Measurements from ENCODE around the gene GJC2. TPM values are rescaled to one million over a fixed set of nuclear protein-coding genes. Genes with fewer than 3 reads are reported as not detected.

Gene GJC2
- total RNA-seq, 1 experiment from 2014 or later = 1.2 TPM

DNA sequence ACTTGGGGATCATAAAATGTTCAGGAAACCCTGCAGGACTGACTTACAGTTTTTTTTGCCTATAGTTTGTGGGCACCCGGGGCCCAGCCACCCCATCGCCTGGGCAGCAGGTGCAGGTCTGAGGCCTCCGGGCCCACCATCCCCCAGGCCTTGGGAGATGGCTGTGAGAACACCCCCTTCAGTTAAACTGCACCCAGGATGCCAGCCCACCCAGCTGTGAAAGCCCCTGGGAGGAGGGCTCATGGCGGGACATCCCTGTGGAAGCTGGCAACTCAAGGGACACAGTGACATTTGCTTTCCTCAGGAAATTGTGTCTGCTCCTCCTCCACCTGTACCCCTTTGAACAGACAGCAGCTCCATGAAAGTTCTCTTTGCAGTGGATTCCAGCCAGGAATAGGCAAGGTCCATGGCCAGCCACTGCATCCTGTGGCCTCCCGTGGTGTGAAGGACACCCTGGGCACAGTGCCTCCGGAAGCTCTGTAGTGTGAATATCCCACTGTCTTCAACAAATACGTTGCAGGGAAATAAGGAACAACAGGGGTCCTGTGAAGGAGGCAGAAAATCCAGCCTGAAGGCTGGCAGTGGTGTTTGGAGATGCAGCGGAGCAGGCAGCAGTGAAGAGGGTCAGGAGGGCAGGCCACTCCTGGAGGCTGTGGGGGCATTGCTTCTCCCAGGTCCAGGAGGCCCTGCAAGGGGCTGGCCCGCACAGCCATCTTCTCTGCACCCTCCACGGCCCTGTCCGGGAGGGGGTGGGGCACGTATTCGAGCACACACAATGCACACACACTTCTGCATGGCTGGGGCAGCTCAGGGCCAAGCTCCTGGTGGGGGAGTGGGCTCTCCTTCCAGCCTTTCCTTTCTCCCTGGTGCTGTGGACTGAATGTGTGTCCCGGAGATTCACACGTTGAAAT is 56.1 kb downstream of the GJC2 start:
- POLR2A ChIA-PET (ENCODE audit: unreplicated experiment) = no interaction called here
- no peak for ATAC-seq
- no peak for TF ChIP-seq EZH2 (IDR thresholded peaks at IDR 0.05; ENCODE audit: low read length, unreplicated experiment)
- no peak for TF ChIP-seq EZH2phosphoT487 (IDR thresholded peaks at IDR 0.05; ENCODE audit: borderline replicate concordance, low read length)
- TF ChIP-seq, protein P1, sequence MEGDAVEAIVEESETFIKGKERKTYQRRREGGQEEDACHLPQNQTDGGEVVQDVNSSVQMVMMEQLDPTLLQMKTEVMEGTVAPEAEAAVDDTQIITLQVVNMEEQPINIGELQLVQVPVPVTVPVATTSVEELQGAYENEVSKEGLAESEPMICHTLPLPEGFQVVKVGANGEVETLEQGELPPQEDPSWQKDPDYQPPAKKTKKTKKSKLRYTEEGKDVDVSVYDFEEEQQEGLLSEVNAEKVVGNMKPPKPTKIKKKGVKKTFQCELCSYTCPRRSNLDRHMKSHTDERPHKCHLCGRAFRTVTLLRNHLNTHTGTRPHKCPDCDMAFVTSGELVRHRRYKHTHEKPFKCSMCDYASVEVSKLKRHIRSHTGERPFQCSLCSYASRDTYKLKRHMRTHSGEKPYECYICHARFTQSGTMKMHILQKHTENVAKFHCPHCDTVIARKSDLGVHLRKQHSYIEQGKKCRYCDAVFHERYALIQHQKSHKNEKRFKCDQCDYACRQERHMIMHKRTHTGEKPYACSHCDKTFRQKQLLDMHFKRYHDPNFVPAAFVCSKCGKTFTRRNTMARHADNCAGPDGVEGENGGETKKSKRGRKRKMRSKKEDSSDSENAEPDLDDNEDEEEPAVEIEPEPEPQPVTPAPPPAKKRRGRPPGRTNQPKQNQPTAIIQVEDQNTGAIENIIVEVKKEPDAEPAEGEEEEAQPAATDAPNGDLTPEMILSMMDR (conservative IDR thresholded peaks at IDR 0.05; ENCODE audit: low read depth, low read length) = no peak

DNA sequence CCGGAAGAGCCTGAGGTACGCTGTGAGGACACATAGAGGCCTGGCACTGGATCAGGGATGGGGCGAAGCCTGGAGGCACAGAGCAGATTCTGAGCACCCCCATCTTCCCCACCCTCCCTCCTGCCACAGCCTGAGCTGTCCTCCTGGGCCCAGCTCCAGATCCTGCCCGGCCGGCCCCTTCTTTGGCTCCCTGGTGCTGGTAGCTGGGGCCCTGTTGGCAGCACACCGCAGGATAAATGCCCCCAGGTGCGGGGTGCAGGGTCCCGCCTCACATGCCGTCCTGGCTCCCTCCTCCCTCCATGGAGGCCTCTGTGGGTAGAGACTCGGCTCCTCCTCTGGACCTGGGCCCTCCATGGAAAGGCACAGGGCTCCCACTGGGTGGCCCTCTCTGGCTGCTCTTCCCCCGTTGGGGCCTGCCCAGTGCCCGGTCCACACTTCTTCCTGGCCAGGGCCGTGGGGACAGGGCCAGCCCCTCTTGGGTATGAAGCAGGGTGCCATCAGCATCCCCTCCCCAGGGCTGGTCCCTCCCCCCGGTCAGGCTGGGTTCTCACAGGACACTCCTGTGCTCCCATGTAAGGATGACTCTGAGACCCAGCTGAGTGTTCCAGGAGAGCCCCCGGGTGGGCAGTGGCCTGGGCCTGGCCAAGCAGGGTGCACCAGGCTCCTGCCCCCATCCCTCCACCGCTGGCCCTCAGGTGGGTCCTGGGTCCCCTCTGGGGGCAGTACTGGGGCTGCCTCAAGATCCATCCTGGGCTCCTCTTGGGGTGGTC is 57.0 kb downstream of the GJC2 start:
- H3K79me2 ChIP-seq (ENCODE audit: low read length) = no peaks in the 10 kb centered on the region
- ChIA-PET CTCF (no interaction called here), POLR2A (ENCODE audit: unreplicated experiment) (no interaction called here)
- H3K4me3 ChIP-seq (ENCODE audit: low read length) = no peak overlapping the region
- no TSS peak for BruUV-seq (replicated peaks)
- DNase-seq (no peak), ATAC-seq (0 out of 2 replicates have a peak, but pooled peaks have one; percentile 4)
- H3K9ac ChIP-seq (ENCODE audit: low read length) = no peak overlapping the region
- no peaks in the 10 kb centered on the region for H3F3A ChIP-seq (ENCODE audit: low read length, unreplicated experiment)
- no peaks in the 10 kb centered on the region for H3K4me1 ChIP-seq (ENCODE audit: insufficient read depth, low read length)
- no peaks in the 10 kb centered on the region for H4K20me1 ChIP-seq (ENCODE audit: low read length)
- no peaks in the 10 kb centered on the region for H3K27me3 ChIP-seq (ENCODE audit: low read length)
- no peaks in the 10 kb centered on the region for H3K9me2 ChIP-seq (replicated peaks; ENCODE audit: low read length)
- no peak overlapping the region for H2AFZ ChIP-seq (ENCODE audit: low read length)
- no peak overlapping the region for H3K27ac ChIP-seq (ENCODE audit: low read length)
- no peak overlapping the region for H3K4me2 ChIP-seq (ENCODE audit: low read length)
- intact Hi-C loops (cut with micrococcal nuclease) = no loop called here
- no peaks in the 10 kb centered on the region for H3K36me3 ChIP-seq (ENCODE audit: low read depth, low read length)
- no peak for TF ChIP-seq EZH2phosphoT487 (IDR thresholded peaks at IDR 0.05; ENCODE audit: borderline replicate concordance, low read length)
- no peak for TF ChIP-seq EZH2 (IDR thresholded peaks at IDR 0.05; ENCODE audit: low read length, unreplicated experiment)
- TF ChIP-seq, protein P1 (conservative IDR thresholded peaks at IDR 0.05; ENCODE audit: low read depth, low read length) = no peak
- no peaks in the 10 kb centered on the region for H3K9me3 ChIP-seq (ENCODE audit: low read length)

More for the DNA sequence above, 56.1 kb downstream of the GJC2 start:
- H3K4me2 ChIP-seq (ENCODE audit: low read length) = no peak overlapping the region
- H2AFZ ChIP-seq (ENCODE audit: low read length) = no peak overlapping the region
- intact Hi-C loops (cut with micrococcal nuclease) = no loop called here
- no peak for DNase-seq
- H3F3A ChIP-seq (ENCODE audit: low read length, unreplicated experiment) = no peaks in the 10 kb centered on the region
- H3K9ac ChIP-seq (ENCODE audit: low read length) = no peak overlapping the region
- no peaks in the 10 kb centered on the region for H3K27me3 ChIP-seq (ENCODE audit: low read length)
- no peak overlapping the region for H3K4me3 ChIP-seq (ENCODE audit: low read length)
- no peaks in the 10 kb centered on the region for H4K20me1 ChIP-seq (ENCODE audit: low read length)
- BruUV-seq (replicated peaks) = no TSS peak
- H3K79me2 ChIP-seq (ENCODE audit: low read length) = no peaks in the 10 kb centered on the region
- H3K4me1 ChIP-seq (ENCODE audit: insufficient read depth, low read length) = no peaks in the 10 kb centered on the region
- H3K9me3 ChIP-seq (ENCODE audit: low read length) = no peaks in the 10 kb centered on the region
- CTCF ChIA-PET = no interaction called here
- no peaks in the 10 kb centered on the region for H3K36me3 ChIP-seq (ENCODE audit: low read depth, low read length)
- H3K27ac ChIP-seq (ENCODE audit: low read length) = no peak overlapping the region
- no peaks in the 10 kb centered on the region for H3K9me2 ChIP-seq (replicated peaks; ENCODE audit: low read length)
